ENCODE measurements around the gene PKIB. TPM values are rescaled to one million over a fixed set of nuclear protein-coding genes. Genes with fewer than 3 reads are reported as not detected.
A peak's percentile ranks its signal among the peaks of the same experiment; 100 is the strongest.

The PKIB gene
- total and polyA plus RNA-seq, 8 donors, result 1.2 to 2.7 (median 2.2) TPM

GRCh38 chr6:122770835-122771601, 160.8 kb downstream of the PKIB start:
- Histone ChIP-seq H3K36me3 (no peaks in the 10 kb centered on the region), H3K9me3 (no peaks in the 10 kb centered on the region), H3K27ac (peak overlapping the region in 1 of 2 donors; percentile 66), H3K27me3 (no peaks in the 10 kb centered on the region), H3K4me1 (peaks cover 0 to 14% of the 10 kb centered on the region in 2 donors), H3K4me3 (no peak overlapping the region)
- no peak for TF ChIP-seq CTCF (IDR thresholded peaks at IDR 0.05)
- intact Hi-C loops (cut with DNase I), result no loop called here
- ATAC-seq (peak; percentile 79), DNase-seq (peak in 2 of 4 donors; percentile 32 to 48)

- Histone ChIP-seq H3K4me3 (no peak overlapping the region), H3K27me3 (no peaks in the 10 kb centered on the region), H3K9me3 (no peaks in the 10 kb centered on the region), H3K36me3 (no peaks in the 10 kb centered on the region), H3K4me1 (peaks cover 0 to 14% of the 10 kb centered on the region in 2 donors), H3K27ac (no peak overlapping the region)
- intact Hi-C loops (cut with DNase I), result no loop called here
- ATAC-seq (no peak), DNase-seq (no peak)
- TF ChIP-seq CTCF (IDR thresholded peaks at IDR 0.05), result no peak
These were observed 162.7 kb downstream of the PKIB start for GRCh38 chr6:122772724-122773415.

Other genes starting within 250 kb of the PKIB start
- gene HSF2, start 210.8 kb upstream of the PKIB start, total RNA-seq, result 10 to 100 TPM; 11.0 TPM
- 10 to 100 TPM; 34.9 to 45.9 (median 40.4) TPM for gene HSF2, start 210.8 kb upstream of the PKIB start, polyA plus RNA-seq (ENCODE audit: insufficient read length in 6 of 6)
- 100 to 1,000 TPM; 173 to 189 TPM for gene SERINC1, start 138.6 kb upstream of the PKIB start, total RNA-seq
- gene SERINC1, start 138.6 kb upstream of the PKIB start, polyA plus RNA-seq (ENCODE audit: insufficient read length in 6 of 6), result 100 to 1,000 TPM; 149 to 190 (median 159) TPM
- gene FABP7, start 169.3 kb downstream of the PKIB start, total RNA-seq, result not detected
- 10 to 100 TPM in 4 of 6 donors, 1 to 10 TPM in 2; 7.1 to 39.3 (median 16.6) TPM for gene FABP7, start 169.3 kb downstream of the PKIB start, polyA plus RNA-seq (ENCODE audit: insufficient read length in 6 of 6)
- gene SMPDL3A, start 178.9 kb downstream of the PKIB start, total RNA-seq, result 10 to 100 TPM; 27.4 to 30.6 TPM
- gene SMPDL3A, start 178.9 kb downstream of the PKIB start, polyA plus RNA-seq (ENCODE audit: insufficient read length in 6 of 6), result 10 to 100 TPM; 37.1 to 56.4 (median 43.3) TPM

Data from left lung (tissue), 10 donors.